ENCODE data around the gene DNAJA2.

The DNAJA2 gene

GRCh38 chr16:46926470-46927225, 46.8 kb downstream of the DNAJA2 start:
- no peak for DNase-seq (ENCODE audit: low read depth in 2 of 2)

- DNase-seq (ENCODE audit: low read depth in 2 of 2): no peak
Observed at GRCh38 chr16:46924402-46924801, 49.1 kb downstream of the DNAJA2 start.

- DNase-seq (ENCODE audit: low read depth in 2 of 2): no peak
Observed at GRCh38 chr16:46923513-46924295, 49.8 kb downstream of the DNAJA2 start.

GRCh38 chr16:46922239-46922638, 51.2 kb downstream of the DNAJA2 start:
- no peak for DNase-seq (ENCODE audit: low read depth in 2 of 2)

GRCh38 chr16:46920402-46921068, 52.9 kb downstream of the DNAJA2 start:
- DNase-seq (ENCODE audit: low read depth in 2 of 2): no peak

- DNase-seq (ENCODE audit: low read depth in 2 of 2): no peak
Observed at GRCh38 chr16:46918905-46919792, 54.3 kb downstream of the DNAJA2 start.

- no peak for DNase-seq (ENCODE audit: low read depth in 2 of 2)
Observed at GRCh38 chr16:46918400-46918799, 55.1 kb downstream of the DNAJA2 start.

- DNase-seq (ENCODE audit: low read depth in 2 of 2): no peak
Observed at GRCh38 chr16:46916980-46917379, 56.5 kb downstream of the DNAJA2 start.

- no peak for DNase-seq (ENCODE audit: low read depth in 2 of 2)
Observed at GRCh38 chr16:46915483-46916025, 57.9 kb downstream of the DNAJA2 start.

- DNase-seq (ENCODE audit: low read depth in 2 of 2): no peak
Observed at GRCh38 chr16:46914556-46915201, 58.8 kb downstream of the DNAJA2 start.

- DNase-seq (ENCODE audit: low read depth in 2 of 2): no peak
Observed at GRCh38 chr16:46911650-46912049, 61.8 kb downstream of the DNAJA2 start.

GRCh38 chr16:46911038-46911437, 62.4 kb downstream of the DNAJA2 start:
- DNase-seq (ENCODE audit: low read depth in 2 of 2): no peak

- peak; percentile 12 to 34 for DNase-seq (ENCODE audit: low read depth in 2 of 2)
Observed at GRCh38 chr16:46908540-46909372, 64.7 kb downstream of the DNAJA2 start.

- no peak for DNase-seq (ENCODE audit: low read depth in 2 of 2)
Observed at GRCh38 chr16:46907061-46907774, 66.3 kb downstream of the DNAJA2 start.

- no peak for DNase-seq (ENCODE audit: low read depth in 2 of 2)
Observed at GRCh38 chr16:46906360-46907060, 67.0 kb downstream of the DNAJA2 start.
